Kidney glomerular epithelial cell (primary cell): ENCODE measurements around the gene WFDC8.
"Not testable (repeated sequence)": the region's sequence is repeated elsewhere in the genome, so short reads cannot be mapped to it uniquely, and the experiment has no call there.

ENCODE experiments used
- DNase-seq: peaks from one replicate; lab custom pipeline; 2025; lab: John Stamatoyannopoulos, UW

Gene WFDC8

DNA sequence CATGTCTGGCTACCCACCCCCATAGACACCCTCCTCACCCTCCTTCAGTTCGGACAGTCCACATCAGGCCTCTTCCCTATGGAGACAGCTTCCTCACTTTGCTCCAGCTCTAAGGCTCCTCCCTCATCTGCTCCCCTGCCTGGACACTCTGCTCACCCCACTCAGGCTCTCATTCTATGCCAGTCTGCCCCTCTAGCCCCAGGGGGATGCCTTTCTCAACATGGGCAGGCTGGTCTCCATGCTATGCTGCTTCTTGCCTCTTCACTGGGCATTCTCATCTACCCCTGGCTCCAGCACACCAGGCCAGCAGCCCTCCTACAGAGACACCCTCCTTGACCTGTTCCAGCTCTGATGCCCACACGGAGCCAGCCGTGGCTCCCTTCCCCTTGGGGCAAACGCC, at the start of gene WFDC8:
TSS of gene WFDC8 (minus strand) at position 101 of the 400 bp plus-strand sequence. CDS start at position 64, 37 bp downstream.
- no peak for DNase-seq

DNA sequence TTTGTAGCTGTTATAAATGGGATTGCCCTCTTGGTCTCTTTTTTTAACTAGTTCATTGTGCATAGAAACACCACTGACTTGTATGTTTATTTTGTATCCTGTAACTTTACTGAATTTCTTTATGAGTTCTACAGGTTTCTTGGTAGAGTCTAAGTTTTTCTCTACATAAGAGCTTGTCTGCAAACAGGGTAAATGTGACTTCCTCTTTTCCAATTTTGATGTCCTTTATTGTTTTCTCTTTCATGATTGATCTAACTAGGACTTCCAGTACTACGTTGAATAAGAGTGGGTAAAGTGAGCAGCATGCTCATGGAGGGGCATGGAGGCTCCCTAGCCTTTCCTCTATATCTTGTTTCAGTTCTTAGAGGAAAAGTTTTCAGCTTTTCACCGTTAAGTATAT, 47.5 kb upstream of the WFDC8 start:
- no peak for DNase-seq

DNA sequence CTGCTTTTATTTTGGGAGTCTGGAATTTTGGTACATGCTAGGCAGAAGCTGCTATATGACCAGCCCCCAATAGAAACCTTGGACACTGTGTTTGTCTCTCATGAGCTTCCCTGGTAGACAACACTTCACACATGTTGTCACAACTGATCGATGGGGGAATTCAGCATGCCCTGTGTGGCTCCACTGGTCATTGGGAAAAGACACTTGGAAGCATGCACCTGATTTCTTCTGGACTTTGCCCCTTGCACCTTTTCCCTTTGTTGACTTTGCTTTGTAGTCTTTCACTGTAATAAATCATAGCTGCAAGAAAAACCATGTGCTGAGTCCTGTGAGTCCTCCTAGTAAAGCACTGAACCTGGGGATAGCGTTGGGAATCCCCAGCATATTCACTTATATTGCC, 42.5 kb upstream of the WFDC8 start:
- DNase-seq = no peak

DNA sequence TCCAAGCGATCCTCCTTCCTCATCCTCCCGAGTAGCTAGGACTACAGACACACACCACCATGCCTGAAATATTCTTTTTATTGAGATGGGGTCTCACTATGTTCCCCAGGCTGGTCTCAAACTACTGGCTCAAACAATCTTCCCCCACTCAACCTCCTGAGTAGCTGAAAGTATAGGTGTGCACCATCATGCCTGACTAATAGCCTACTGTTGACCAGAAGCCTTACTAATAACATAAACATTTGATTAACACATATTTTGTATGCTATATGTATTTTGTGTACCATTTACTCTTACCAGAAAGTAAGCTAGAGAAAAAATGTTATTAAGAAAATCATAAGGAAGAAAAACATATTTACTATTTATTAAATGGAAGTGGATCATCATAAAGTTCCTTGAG, 38.5 kb upstream of the WFDC8 start:
- no peak for DNase-seq

- DNase-seq = no peak
Measured at GRCh38 chr20:45612314-45612713, 33.2 kb upstream of the WFDC8 start.

DNA sequence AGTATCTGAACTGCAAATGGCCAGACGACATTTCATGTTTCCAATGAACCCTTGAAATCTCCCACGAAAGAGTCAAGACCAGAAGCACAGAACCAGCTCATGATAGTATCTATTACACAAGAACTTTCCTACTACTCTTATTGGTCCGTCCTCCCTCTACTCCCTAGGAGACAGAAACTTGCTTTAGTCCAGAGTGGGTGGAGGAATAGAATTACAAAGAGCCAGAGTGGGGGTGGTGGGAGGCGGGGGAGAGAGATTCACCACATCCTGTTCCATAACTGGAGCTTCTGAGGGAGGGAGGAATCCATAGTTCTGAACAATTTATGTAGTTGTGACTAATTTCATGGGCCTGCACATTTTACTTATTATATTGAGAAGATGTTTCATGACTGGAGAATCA, 32.0 kb upstream of the WFDC8 start:
- DNase-seq = peak; percentile 79

DNA sequence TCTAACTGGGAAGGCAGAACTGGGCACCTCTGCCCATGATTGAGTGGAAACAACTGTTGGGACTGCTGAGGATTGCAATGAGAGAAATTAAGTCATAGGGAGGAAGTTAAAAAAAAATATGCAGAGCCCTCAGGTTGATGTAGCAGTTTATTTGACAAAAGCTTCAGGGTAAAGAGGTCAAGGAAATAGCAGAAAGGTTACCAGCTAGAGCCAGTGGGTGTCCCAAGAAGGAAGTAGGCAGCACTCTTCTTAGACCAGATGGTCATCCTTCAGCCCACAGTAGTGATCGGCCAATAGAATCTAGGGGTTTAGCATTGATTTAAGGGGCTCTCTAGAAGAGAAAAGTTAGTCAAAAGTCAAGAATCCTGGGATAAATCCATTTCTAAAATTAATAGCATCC, 28.7 kb upstream of the WFDC8 start:
- no peak for DNase-seq

DNA sequence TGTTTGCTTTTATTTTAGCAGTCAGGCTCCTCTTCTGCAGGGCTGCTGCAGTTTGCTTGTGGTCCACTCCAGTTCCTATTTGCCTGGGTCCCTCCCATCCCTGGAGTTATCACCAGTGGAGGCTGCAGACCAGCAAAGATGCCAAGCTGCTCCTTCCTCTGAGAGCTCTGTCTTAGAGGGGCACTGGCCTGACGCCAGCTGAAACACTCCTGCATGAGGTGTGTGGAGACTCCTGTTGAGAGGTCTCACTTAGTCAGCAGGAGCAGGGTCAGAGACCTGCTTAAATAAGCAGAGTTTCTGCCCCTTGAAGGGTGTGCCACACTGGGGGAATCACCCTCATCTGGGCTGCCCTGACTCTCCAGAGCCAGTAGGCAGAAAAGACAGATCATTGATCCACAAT, 16.2 kb upstream of the WFDC8 start:
- no peak for DNase-seq

- DNase-seq = no peak
Measured at GRCh38 chr20:45593498-45593897, 14.4 kb upstream of the WFDC8 start.

- peak; percentile 36 for DNase-seq
Measured at GRCh38 chr20:45592574-45593189, 13.6 kb upstream of the WFDC8 start.

- DNase-seq = peak; percentile 88
Measured at GRCh38 chr20:45589725-45590124, 10.6 kb upstream of the WFDC8 start.

- DNase-seq = no peak
Measured at GRCh38 chr20:45588800-45589199, 9.7 kb upstream of the WFDC8 start.

- DNase-seq = not testable (repeated sequence)
Measured at GRCh38 chr20:45585986-45586385, 6.9 kb upstream of the WFDC8 start.

GRCh38 chr20:45584294-45584693, 5.2 kb upstream of the WFDC8 start:
- DNase-seq = not testable (repeated sequence)

DNA sequence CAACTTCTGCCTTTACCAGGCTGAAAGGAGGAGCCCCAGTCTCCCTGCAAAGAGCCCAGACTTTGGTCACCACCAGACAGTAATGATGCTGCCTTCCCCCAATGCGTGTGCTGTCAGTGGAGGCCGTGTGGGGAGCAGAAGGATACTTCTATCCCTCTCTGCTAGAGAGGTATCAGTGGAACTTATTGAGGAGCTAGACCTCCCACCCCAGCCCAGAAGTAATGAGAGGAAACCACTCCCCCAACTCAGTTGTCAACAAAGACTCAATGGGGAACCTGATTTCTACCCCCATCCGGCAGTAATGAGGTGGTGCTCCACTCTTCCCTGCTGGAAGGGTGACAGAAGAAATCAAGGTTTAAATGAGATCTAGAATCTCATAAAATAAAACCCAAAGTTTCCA, 4.4 kb upstream of the WFDC8 start:
- no peak for DNase-seq

GRCh38 chr20:45581702-45582101, 2.6 kb upstream of the WFDC8 start:
- DNase-seq = no peak

GRCh38 chr20:45578231-45578630, 853 bp downstream of the WFDC8 start:
- DNase-seq = no peak

GRCh38 chr20:45576995-45577394, 2.1 kb downstream of the WFDC8 start:
- DNase-seq = no peak

DNA sequence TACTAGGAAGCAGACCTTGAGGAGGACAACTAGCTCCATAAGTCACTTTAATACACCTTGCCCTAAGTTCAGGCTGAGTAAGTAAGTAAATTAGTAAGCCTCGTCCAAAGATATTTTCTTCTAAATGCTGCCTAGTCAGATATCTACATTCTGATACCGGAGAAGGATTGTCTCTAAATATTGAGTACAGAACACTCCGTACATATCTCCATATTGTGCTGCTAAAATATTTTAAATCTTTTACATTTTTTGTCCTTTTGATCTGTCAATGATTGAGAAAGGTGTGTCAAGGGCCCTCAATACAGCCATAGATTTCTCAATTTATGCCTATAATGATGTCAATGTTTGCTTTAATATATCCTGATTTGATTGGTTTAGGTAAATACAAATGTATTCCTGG, 3.2 kb downstream of the WFDC8 start:
- no peak for DNase-seq

DNA sequence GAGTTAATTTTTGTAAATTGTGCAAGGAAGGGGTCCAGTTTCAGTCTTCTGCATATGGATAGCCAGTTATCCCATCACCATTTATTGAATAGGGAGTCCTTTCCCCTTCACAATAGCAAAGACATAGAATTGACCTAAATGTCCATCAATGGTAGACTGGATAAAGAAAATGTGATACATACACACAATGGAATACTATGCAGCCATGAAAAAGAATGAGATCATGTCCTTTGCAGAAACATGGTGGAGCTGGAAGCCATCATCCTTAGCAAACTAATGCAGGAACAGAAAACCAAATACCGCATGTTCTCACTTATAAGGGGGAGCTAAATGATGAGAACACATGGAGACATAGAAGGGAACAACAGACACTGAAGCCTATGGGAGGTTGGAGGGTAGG, 9.4 kb downstream of the WFDC8 start:
- DNase-seq = not testable (repeated sequence)

GRCh38 chr20:45564760-45565276, 14.3 kb downstream of the WFDC8 start:
- DNase-seq = no peak

DNA sequence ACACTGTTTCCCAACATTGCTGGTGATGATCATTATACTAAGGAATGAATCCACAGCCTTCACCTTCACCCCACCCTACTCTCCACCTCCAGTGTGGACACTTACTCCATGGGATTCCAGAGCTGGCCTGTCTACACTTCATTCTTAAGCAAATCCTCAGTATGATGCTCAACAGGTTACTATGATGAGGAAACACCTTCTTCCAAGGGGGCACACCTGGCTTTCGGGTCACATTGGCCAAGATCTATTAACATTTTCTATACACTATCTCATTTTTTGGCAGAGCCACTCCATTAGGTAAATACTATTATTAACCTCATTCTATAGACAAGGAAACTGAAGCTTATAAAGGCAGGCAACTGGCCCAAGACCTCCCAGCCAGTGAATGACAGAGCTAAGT, 23.9 kb downstream of the WFDC8 start:
- DNase-seq = no peak

GRCh38 chr20:45552456-45552855, 26.6 kb downstream of the WFDC8 start:
- no peak for DNase-seq

DNA sequence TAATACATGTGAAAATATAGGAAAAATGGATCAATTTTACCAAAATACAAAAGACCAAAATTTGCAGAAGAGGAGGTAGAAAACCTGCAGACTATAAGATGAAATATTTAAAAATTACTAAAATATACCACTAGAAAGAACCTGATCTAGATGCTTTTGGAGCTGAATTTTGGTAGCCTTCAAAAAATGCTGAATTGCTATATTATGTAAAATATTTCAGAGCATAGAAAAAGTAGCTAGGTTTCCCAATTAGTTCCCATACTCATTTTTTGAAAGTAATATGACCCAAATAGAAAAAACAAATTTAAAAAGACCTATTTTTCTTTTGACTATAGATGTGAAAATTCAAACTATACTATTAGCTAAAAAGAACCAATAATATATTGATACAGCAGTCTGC, 28.3 kb downstream of the WFDC8 start:
- DNase-seq = no peak
